CD4-positive, alpha-beta T cell treated with Interleukin-17A for 4 hours (primary cell): ENCODE measurements around the gene TMEM219.

Experiments used
- DNase-seq: peaks from one replicate; pipeline ENCODE4 v3.0.0-alpha.2; 2020; ENCODE audit warnings: mixed read lengths

TMEM219 gene

DNA sequence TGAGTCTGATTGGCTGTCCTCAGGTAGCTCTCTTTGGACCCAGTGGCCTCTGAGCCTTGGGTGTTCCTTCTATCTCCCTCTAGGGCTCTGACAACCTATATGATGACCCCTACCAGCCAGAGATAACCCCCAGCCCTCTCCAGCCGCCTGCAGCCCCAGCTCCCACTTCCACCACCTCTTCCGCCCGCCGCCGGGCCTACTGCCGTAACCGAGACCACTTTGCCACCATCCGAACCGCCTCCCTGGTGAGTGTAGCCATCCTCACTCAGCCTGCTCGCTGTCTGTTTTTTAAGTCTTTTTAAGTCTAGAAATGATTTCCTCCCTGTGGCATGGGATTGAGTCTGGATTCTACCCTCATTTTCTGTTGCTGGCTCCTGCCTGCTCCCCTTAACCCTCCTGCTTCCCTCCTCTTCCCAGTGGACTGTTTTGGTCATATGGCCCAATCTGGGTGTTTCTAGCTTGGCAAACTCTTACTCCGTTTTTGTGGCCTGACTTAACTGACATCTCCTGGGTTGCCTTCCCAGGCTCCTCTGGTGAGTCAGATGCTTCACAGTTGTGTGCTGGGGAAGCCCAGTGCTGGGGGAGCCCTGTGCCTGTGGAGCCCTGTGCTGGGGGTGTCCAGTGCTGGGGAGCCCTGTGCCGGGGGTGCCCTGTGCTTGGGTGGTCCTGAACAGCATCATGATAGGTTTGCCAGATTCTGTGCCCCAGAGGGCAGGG lies 21.7 kb downstream of the TMEM219 start:
- DNase-seq = no peak

- no peak for DNase-seq
These were observed 22.4 kb downstream of the TMEM219 start for GRCh38 chr16:29984137-29984763.

- DNase-seq = no peak
These were observed 22.9 kb downstream of the TMEM219 start for GRCh38 chr16:29984764-29985147.

- DNase-seq = no peak
These were observed 23.5 kb downstream of the TMEM219 start for GRCh38 chr16:29985271-29985811.

- DNase-seq = no peak
These were observed 24.4 kb downstream of the TMEM219 start for GRCh38 chr16:29986231-29986630.

- DNase-seq = no peak
These were observed 25.1 kb downstream of the TMEM219 start for GRCh38 chr16:29986931-29987330.

DNA sequence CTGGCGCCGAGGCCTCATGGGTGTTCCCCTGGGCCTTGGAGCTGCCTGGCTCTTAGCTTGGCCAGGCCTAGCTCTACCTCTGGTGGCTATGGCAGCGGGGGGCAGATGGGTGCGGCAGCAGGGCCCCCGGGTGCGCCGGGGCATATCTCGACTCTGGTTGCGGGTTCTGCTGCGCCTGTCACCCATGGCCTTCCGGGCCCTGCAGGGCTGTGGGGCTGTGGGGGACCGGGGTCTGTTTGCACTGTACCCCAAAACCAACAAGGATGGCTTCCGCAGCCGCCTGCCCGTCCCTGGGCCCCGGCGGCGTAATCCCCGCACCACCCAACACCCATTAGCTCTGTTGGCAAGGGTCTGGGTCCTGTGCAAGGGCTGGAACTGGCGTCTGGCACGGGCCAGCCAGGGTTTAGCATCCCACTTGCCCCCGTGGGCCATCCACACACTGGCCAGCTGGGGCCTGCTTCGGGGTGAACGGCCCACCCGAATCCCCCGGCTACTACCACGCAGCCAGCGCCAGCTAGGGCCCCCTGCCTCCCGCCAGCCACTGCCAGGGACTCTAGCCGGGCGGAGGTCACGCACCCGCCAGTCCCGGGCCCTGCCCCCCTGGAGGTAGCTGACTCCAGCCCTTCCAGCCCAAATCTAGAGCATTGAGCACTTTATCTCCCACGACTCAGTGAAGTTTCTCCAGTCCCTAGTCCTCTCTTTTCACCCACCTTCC lies 25.6 kb downstream of the TMEM219 start:
- no peak for DNase-seq

DNA sequence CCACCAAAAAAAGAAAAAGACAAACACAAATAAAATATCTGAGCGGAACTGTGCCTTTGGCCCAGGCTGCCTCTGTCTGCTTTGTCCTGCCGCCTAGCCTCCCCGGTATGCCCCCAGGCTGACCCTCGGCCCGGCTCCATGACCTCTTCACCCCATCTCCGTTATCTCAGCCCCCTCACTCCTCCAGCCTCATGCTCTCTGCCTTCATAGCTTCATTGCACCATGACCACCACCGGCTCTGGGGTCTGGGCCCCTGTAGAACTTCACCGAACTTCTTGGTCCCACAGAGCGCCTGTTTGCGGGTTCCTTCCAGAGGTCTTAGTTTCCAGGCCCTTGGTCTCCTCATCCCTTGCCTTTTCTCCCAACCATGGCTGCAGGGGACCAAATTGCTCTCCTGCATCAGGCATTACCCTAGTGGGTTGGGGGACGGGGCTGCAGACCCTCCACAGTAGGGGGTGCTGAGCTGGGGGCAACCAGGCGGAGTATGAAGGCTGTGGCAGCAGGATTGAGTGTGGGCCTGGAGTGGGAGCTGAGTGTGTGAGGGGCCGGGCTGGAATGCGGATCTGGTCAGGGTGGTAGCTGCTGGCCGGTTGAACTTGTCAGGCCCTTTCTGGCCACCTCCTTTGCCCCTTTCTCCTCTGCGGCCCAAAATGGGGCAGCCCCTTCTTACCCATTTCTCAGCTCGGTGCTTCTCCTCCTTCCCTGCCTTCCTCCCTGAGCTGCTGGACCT lies 26.6 kb downstream of the TMEM219 start:
- no peak for DNase-seq

- no peak for DNase-seq
These were observed 27.4 kb downstream of the TMEM219 start for GRCh38 chr16:29989111-29989858.

DNA sequence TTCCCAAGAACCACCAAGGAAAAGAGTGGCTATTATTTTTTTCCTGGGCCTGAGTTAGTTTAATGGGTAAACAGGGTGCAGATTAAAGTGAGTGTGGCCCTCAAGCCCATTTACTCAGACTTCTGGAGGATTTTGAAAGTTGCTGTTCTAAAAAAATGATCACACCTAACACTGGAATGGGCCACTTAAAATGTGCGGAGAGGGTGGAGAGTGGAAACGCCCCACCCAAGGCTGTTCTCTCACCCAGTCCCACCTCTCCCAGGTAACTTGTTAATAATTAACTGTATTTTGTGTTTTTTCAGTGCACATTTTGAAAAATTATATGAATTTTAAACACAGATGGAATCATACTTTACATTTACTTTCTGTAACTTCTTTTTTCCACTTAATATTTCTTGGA lies 28.2 kb downstream of the TMEM219 start:
- DNase-seq = no peak

- DNase-seq = no peak
These were observed 29.1 kb downstream of the TMEM219 start for GRCh38 chr16:29990883-29991570.

- DNase-seq = no peak
These were observed 29.7 kb downstream of the TMEM219 start for GRCh38 chr16:29991571-29991904.

DNA sequence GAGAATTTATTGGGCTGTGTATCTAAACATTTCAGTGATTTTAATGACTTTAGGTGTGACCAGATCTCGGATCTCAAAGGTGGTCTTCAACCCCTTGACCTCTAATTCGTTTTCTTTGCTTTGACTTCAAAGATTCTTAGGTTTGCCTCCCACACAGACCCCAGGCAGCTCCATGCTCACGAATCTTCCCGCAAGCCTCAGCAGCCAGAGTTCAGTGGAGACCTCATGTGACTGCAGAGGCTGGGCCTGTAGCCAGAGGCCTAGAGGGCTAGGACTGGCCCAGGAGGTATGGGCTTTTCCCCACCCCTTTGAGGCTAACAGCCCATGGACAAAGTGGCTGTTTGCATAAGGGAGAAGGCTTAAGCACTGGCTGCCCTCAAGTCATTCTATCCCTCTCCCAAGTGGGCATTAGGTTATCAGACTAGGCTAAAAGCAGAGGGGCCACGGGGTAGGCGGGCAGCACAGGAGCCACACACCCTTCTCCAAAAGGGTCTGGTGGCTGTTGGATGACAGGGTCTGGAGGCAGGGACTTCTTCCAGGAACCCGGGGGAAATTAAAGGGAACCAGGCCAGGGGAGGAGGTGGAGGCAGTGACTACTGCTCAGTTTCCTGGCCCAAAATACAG lies 30.6 kb downstream of the TMEM219 start:
- DNase-seq = no peak

DNA sequence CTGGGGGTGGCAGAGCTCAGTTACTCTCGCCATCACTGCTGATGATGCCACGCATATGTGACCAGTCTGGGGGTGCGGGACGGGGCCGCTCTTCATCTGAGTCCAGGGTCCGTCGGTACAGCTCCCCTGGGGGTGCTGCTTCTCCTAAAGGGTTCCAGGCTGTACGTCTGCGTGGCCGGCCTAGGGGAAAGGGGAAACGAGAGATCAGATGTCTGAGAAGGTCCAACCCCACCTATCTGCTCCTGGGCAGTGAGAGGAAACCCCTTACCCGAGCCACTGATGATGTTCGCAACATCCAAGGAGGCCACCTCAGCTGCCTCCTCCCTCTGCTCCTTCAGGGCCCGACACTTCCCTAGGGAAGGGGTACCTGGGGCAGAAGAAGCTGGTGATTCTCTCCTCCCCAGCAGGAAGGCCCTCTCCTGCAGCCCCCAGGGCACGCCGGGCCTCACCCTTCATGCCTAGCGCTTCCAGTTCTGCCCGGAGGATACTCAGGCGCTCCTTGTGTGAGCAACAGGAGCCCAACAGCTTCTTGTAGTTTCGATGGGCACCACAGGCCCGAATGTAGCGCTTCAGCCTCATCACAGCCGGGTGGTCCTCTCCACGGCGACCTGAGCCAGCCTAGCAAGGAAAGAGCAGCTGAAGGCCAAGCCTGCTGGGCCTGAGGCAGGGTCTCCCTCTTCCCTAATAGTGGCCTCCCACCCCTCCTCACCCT lies 31.5 kb downstream of the TMEM219 start:
- no peak for DNase-seq

GRCh38 chr16:29993903-29994599 lies 32.2 kb downstream of the TMEM219 start:
- DNase-seq = no peak

GRCh38 chr16:29994600-29995323 lies 32.9 kb downstream of the TMEM219 start:
- DNase-seq = peak; percentile 78

DNA sequence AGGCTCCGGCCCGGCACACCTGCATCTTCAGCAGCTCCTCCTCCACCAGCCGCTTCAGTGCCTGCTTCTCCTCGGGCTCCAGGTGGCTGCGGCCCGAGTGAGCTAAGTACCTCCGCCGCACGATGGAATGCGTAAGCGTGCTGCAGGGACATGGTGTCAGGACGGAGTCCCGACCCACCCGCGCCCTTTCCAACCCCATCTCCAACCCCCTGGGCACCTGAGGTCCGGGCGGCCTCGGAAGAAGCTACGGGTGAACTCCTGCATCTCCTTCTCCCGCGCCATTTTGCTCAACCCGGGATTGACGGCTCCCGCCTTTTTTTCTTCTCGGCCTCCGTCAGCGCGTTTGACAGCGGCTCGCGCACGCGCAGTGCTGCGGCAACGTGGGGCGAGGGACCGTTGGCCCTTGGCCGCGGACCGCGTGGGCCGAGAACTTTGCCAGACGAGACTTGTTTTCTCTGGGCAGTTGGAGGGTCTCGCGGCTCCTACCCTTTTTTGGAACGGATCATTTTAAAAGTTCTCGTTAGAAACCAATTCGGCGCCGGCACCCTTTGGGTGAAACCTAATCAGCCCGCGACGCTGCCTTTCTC lies 33.5 kb downstream of the TMEM219 start, which contains the start of gene HIRIP3:
Gene HIRIP3, minus strand, starts transcription at position 294 of the 587 bp plus-strand sequence. Its CDS starts 12 bp downstream, at position 282.
- peak; percentile 89 for DNase-seq

- peak; percentile 99 for DNase-seq
These were observed 34.3 kb downstream of the TMEM219 start, which contains the start of gene INO80E for GRCh38 chr16:29995911-29996765. INO80E (plus strand) TSS chr16:29996241; CDS start chr16:29996311, 70 bp downstream.
